SIG-M5 (cell line): Measurements from ENCODE around the gene RALA.
"Not testable (repeated sequence)": the region's sequence is repeated elsewhere in the genome, so short reads cannot be mapped to it uniquely, and the experiment has no call there.

Experiments used
- DNase-seq: peaks from one replicate; lab custom pipeline; 2025; lab: John Stamatoyannopoulos, UW

RALA gene

DNA sequence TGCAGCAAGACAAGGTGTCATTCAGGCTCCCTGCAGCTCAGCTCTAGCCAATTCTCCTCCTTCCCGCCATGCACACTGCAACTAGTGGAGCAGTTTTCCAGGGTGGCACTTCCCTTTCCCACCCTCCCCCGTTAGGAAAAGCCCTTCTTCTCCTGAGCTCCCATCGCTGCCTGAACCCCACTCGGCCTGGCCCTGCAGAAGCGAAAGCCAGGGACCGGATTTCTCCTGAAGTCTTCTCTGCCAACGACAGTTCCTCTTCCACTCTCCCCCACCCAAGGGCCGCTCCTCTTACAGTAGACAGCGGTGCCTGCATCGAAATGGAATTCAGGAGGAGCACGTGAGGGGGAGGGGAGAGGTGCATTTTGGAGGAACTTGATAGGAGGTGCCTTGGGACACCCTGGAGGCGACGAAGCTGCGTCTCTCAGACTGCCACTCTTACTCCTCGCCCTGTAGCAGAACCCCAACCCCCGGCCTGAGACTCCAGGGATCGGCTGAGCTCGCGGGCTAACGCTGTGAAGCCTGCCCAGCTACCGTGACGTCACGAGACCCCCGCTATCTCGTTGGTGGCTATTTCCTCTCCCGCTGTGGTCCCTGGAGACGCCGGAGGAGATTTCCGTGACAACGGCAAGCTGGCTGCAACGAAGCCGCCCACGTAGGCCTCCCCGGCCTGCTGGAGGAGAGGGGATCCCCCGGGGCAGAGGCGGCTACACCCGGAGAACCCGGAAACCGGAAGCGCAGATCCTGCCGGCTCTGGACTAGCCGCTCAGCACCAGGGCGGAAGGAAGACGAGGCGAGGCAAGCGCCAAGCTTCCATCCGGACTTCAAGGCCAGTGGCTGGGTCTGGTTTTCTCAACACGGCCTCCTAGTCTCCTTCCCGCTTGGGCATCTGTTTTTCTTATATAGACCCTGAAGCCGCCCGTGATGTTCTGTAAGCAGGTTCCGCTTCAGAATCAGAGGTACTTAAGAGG is 109.7 kb downstream of the RALA start:
- DNase-seq: peak; percentile 75

DNA sequence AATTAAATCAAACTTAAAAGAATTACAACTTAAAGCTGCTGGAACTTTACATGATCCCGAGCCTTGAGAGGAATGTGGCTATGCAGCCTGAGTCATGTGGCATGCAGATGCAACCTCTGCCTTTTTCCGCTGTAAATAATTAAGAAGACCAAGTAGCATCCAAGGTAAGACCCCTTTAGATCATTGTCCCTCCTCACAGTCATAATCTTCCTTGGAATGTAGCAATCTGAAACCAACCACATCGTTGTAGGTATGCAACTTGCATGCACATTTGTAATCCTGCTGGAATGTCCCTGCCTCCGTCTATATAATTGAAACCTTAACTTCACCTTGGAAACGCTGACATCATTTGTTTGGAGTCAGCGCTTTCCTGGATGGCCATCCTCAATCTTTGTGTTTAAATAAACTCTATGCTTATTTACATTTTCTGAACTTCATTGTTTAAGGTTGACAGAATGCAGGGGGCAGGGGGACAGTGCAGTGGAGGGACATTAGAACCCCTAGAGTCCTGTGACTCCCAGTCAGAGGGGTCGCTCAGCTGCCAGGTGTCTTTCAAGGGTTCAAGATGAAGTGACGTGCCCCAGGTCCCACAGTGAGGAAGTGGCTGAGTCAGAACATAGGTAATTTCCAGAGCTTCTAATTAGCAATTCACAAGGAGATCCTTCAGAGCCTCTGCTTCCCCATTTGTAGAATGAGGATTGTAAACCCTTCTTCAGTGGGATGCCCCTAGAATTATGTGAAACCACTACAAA is 110.7 kb downstream of the RALA start:
- DNase-seq: no peak

GRCh38 chr7:39734633-39735004 is 111.2 kb downstream of the RALA start:
- no peak for DNase-seq

DNA sequence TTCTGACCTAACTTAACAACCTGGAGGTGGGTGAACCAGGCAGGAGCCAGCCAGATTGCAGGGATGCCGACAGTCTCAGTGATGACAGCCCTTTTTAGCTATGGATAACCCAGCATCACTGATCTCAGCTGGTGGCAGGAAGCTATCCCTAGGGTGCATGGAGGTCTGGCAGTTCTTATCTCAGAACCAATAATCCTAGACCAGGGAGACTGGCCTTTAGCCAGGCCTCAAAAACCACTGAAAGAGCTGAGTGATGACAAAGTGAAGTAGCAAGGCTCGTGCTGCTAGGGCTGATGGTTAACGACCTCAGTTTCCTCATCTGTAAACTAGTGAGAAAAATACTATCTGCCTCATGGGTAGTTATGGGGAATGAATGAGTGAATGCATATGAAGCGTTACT is 112.5 kb downstream of the RALA start:
- DNase-seq: no peak

DNA sequence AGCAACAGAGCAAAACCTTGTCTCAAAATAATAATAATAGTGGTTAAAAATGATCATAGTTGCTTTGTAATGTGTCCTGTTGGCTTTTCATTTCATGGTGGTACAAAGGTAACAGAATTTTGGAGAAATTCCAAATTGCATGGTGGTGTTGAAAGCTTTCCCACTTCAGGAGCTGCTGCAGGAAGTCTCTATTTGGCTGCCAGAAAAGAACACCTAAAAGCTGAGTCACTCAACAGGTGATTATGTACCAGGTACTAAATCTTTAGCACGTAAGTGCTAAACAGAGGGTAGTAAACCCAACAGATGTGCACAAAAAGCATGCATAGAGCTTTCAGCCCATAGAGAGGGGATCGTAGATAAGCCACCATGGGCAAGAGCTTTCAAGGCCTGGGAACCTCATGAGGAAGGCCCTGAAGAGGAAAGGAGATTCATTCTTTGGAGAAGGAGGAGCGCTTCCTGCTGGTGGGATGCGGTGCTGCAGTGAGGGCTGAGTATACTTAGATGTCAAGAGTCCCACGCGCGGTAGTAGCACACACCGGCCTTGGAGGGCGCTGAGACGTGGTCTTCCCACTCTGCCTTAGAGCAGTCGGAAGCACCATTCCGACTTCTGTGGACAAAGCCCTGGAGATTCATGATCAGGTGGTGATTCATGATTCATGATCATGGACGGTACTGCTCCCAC is 118.7 kb downstream of the RALA start:
- DNase-seq: no peak

DNA sequence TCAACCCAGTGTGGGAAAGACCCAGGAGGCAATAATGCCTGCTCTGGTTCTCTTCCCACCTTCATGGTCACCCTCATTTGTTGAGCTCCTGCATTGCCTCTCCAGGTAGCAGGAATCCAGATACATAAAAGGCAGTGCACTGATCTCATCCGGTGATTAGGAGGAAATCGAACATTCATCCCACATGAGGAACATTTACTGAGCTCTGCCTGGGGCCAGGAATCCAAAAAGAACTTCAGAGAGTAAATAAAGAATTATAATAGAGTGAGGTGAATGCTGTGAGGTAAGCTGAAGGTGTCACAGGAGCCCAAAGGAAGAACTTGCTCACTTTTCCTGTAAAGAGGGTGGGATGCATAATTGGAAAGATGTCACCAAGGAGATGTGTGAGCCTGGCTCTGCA is 121.2 kb downstream of the RALA start:
- DNase-seq: no peak

- no peak for DNase-seq
Measured at GRCh38 chr7:39745320-39745719, 121.9 kb downstream of the RALA start.

- no peak for DNase-seq
Measured at GRCh38 chr7:39746103-39746819, 122.9 kb downstream of the RALA start.

GRCh38 chr7:39749177-39749576 is 125.8 kb downstream of the RALA start:
- DNase-seq: no peak

DNA sequence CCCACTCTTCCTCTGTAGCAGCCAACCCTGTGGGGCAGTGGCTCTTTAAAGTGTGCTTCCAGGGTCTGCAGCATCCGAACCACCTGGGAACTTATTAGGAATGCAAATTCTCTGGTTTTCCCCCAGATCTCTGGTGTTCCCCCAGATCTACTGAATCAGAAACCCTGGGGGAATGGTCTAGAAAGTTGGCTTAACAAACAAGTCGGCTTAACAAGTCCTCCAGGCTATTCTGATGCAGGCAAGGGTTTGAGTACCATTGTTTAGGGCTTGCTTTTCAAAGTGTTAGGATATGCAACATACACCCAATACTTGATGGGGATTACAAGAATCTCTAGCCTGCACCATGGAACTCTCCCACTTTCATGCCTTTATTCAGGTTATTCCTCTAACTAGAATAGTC is 126.3 kb downstream of the RALA start:
- DNase-seq: no peak

GRCh38 chr7:39750253-39751077 is 127.1 kb downstream of the RALA start:
- no peak for DNase-seq

DNA sequence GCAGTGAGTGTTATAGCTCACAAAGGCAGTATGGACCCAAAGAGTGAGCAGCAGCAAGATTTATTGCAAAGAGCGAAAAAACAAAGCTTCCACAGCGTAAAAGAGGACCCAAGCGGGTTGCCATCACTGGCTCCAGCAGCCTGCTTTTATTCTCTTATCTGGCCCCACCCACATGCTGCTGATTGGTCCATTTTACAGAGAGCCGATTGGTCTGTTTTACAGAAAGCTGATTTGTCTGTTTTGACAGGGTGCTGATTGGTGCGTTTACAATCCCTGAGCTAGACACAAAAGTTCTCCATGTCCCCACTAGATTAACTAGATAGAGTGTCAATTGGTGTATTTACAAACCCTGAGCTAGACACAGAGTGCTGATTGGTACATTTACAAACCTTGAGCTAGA is 129.9 kb downstream of the RALA start:
- not testable (repeated sequence) for DNase-seq

DNA sequence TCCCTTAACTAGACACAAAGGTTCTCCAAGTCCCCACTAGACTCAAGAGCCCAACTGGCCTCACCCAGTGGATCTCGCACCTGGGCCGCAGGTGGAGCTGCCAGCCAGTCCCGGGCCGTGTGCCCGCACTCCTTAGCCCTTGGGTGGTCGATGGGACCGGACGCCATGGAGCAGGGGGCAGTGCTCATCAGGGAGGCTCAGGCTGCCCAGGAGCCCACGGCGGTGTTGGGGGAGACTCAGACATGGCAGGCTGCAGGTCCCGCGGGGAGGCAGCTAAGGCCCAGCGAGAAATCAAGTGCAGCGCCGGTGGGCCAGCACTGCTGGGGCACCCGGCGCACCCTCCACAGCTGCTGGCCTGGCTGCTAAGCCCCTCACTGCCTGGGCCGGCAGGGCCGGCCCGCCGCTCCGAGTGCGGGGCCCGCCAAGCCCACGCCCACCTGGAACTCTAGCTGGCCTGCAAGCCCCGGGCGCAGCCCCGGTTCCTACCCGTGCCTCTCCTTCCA is 130.5 kb downstream of the RALA start:
- DNase-seq: no peak

GRCh38 chr7:39754326-39755120 is 131.2 kb downstream of the RALA start:
- no peak for DNase-seq

- no peak for DNase-seq
Measured at GRCh38 chr7:39757604-39758003, 134.2 kb downstream of the RALA start.
